Raji (cell line): ENCODE measurements around the gene CRYBG1.

Experiments
- POLR2A ChIP-seq: IDR thresholded peaks from 2 replicates; pipeline ENCODE4 v1.6.1; 2011; ENCODE audit warnings: low read depth, low read length, control low read depth; ENCODE audit not compliant: insufficient read depth

CRYBG1 gene

GRCh38 chr6:106534564-106534982 is 174.1 kb downstream of the CRYBG1 start:
- no peak for TF ChIP-seq POLR2A

- no peak for TF ChIP-seq POLR2A
Observed at GRCh38 chr6:106535012-106535411, 174.5 kb downstream of the CRYBG1 start.

- TF ChIP-seq POLR2A, result no peak
Observed at GRCh38 chr6:106536357-106536756, 175.8 kb downstream of the CRYBG1 start.

- no peak for TF ChIP-seq POLR2A
Observed at GRCh38 chr6:106536851-106537250, 176.3 kb downstream of the CRYBG1 start.

- no peak for TF ChIP-seq POLR2A
Observed at GRCh38 chr6:106537662-106538061, 177.1 kb downstream of the CRYBG1 start.

- TF ChIP-seq POLR2A, result no peak
Observed at GRCh38 chr6:106538145-106538544, 177.6 kb downstream of the CRYBG1 start.

GRCh38 chr6:106539936-106540335 is 179.4 kb downstream of the CRYBG1 start:
- TF ChIP-seq POLR2A, result no peak

GRCh38 chr6:106540432-106540831 is 179.9 kb downstream of the CRYBG1 start:
- TF ChIP-seq POLR2A, result no peak

GRCh38 chr6:106540907-106541306 is 180.4 kb downstream of the CRYBG1 start:
- TF ChIP-seq POLR2A, result no peak

- no peak for TF ChIP-seq POLR2A
Observed at GRCh38 chr6:106546261-106546690, 185.8 kb downstream of the CRYBG1 start.

GRCh38 chr6:106546691-106547414 is 186.3 kb downstream of the CRYBG1 start:
- TF ChIP-seq POLR2A, result no peak

GRCh38 chr6:106547601-106548453 is 187.3 kb downstream of the CRYBG1 start:
- no peak for TF ChIP-seq POLR2A

- TF ChIP-seq POLR2A, result no peak
Observed at GRCh38 chr6:106549521-106549920, 189.0 kb downstream of the CRYBG1 start.

GRCh38 chr6:106551155-106551554 is 190.6 kb downstream of the CRYBG1 start:
- no peak for TF ChIP-seq POLR2A

- no peak for TF ChIP-seq POLR2A
Observed at GRCh38 chr6:106553440-106553839, 192.9 kb downstream of the CRYBG1 start.

- TF ChIP-seq POLR2A, result no peak
Observed at GRCh38 chr6:106555767-106556166, 195.2 kb downstream of the CRYBG1 start.
